Endothelial cell of umbilical vein (primary cell): Measurements from ENCODE around the gene BEX3. TPM values are rescaled to one million over a fixed set of nuclear protein-coding genes. Genes with fewer than 3 reads are reported as not detected.

ENCODE experiments used
- BruUV-seq: library from RNA; stranded (reverse); fragments of 400-500 nt; replicated peaks from 2 replicates; lab custom pipeline; 2021; lab: Mats Ljungman, UMichigan
- CTCF ChIA-PET: fragments of 300-600, 350-600 bp; sonication (Branson Sonifier 250); formaldehyde crosslinking; loops from one replicate; lab custom pipeline; 2021; ENCODE audit warnings: antibody characterized with exemption, inconsistent platforms; lab: Charles Lee
- POLR2A ChIA-PET: fragments of 300-600, 350-600 bp; sonication (Branson Sonifier 250); formaldehyde crosslinking; loops from one replicate; lab custom pipeline; 2021; ENCODE audit warnings: antibody characterized with exemption, inconsistent platforms; lab: Charles Lee
- DNase-seq: peaks from one replicate; pipeline ENCODE4 v3.0.0-alpha.2; 2011; ENCODE audit warnings: low read depth, low spot score
- FAIRE-seq: peaks from 2 replicates; lab custom pipeline; 2011; peaks lifted over from hg19 to GRCh38; lab: Jason Lieb, UNC
- H2AFZ ChIP-seq: 2 replicates; pipeline ENCODE4 v1.6.0; 2012; ENCODE audit warnings: low read depth, low read length, control low read depth, inconsistent platforms
- H3K27ac ChIP-seq: 2 replicates; pipeline ENCODE4 v1.5.1; 2011; ENCODE audit warnings: low read depth, mild to moderate bottlenecking, control low read depth, low read length, moderate library complexity; ENCODE audit not compliant: insufficient read depth
- H3K27me3 ChIP-seq, 2 experiments: 2 replicates each; pipeline versions ENCODE4 v1.6.0 to v1.6.1; 2011; ENCODE audit warnings: low read length in 2 of 2, mixed read lengths in 1 of 2; ENCODE audit not compliant: control insufficient read depth in 2 of 2, insufficient read depth in 2 of 2
- H3K36me3 ChIP-seq, 2 experiments: 2 replicates in 1 of 2; 3 replicates in 1 of 2; pipeline ENCODE4 v1.5.1; 2011; ENCODE audit warnings: low read length in 2 of 2, mild to moderate bottlenecking in 1 of 2, moderate library complexity in 1 of 2; ENCODE audit not compliant: control insufficient read depth in 2 of 2, insufficient read depth in 2 of 2; ENCODE audit errors: extremely low read depth in 1 of 2
- H3K4me1 ChIP-seq: 3 replicates; pipeline ENCODE4 v1.5.1; 2011; ENCODE audit warnings: mild to moderate bottlenecking, low read length; ENCODE audit not compliant: control insufficient read depth, insufficient read depth; ENCODE audit errors: extremely low read depth
- H3K4me2 ChIP-seq: 2 replicates; pipeline ENCODE4 v1.6.1; 2011; ENCODE audit warnings: low read length, control low read depth, mixed read lengths; ENCODE audit not compliant: insufficient read depth
- H3K4me3 ChIP-seq, 3 experiments: fragments of 200-600 bp in 1 of 3; sonication (generic), shearing (Covaris generic) in 1 of 3; replicated peaks in 1 of 3; 2 replicates each; pipeline ENCODE4 v1.5.1; 2011 to 2016; ENCODE audit warnings: control low read depth in 3 of 3, low read length in 3 of 3, mild to moderate bottlenecking in 2 of 3, inconsistent platforms in 1 of 3, low read depth in 1 of 3, moderate library complexity in 1 of 3; ENCODE audit not compliant: insufficient read depth in 1 of 3
- H3K79me2 ChIP-seq: 2 replicates; pipeline ENCODE4 v1.6.0; 2012; ENCODE audit warnings: low read length, inconsistent platforms; ENCODE audit not compliant: control insufficient read depth, insufficient read depth
- H3K9ac ChIP-seq: replicated peaks from 2 replicates; pipeline ENCODE3; 2011; ENCODE audit warnings: low read length, control low read depth; ENCODE audit not compliant: insufficient read depth; ENCODE audit errors: extremely low read depth
- H3K9me1 ChIP-seq: replicated peaks from 3 replicates; pipeline ENCODE4 v1.6.0; 2011; ENCODE audit warnings: mild to moderate bottlenecking, low read length; ENCODE audit not compliant: control insufficient read depth, insufficient read depth; ENCODE audit errors: extremely low read depth
- H3K9me3 ChIP-seq: replicated peaks from 2 replicates; pipeline ENCODE4 v1.5.1; 2012; ENCODE audit warnings: low read length, inconsistent platforms; ENCODE audit not compliant: control insufficient read depth, insufficient read depth
- H4K20me1 ChIP-seq: replicated peaks from 2 replicates; pipeline ENCODE3; 2011; ENCODE audit warnings: mild to moderate bottlenecking, low read length; ENCODE audit not compliant: control insufficient read depth, insufficient read depth; ENCODE audit errors: extremely low read depth
- CTCF ChIP-seq, 2 donors: IDR thresholded peaks; 1 replicate in 1 of 2; 2 replicates in 1 of 2; pipeline ENCODE4 v1.5.1; 2011; ENCODE audit warnings: low read length in 2 of 2, mild to moderate bottlenecking in 2 of 2, moderate library complexity in 2 of 2, control low read depth in 1 of 2, inconsistent platforms in 1 of 2, low read depth in 1 of 2; ENCODE audit not compliant: insufficient read depth in 1 of 2; ENCODE audit errors: extremely low read depth in 1 of 2
- EZH2 ChIP-seq: IDR thresholded peaks from 2 replicates; pipeline ENCODE4 v1.6.1; 2012; ENCODE audit warnings: borderline replicate concordance, low read depth, mild to moderate bottlenecking, moderate library complexity, low read length, inconsistent platforms; ENCODE audit not compliant: severe bottlenecking
- FOS ChIP-seq: IDR thresholded peaks from 2 replicates; pipeline ENCODE4 v1.6.1; 2011; ENCODE audit warnings: mild to moderate bottlenecking, low read length, moderate library complexity, borderline replicate concordance; ENCODE audit not compliant: insufficient read depth
- GATA2 ChIP-seq: IDR thresholded peaks from 2 replicates; pipeline ENCODE4 v1.7.0; 2011; ENCODE audit warnings: low read depth, mild to moderate bottlenecking, moderate library complexity, mixed read lengths, low read length; ENCODE audit not compliant: insufficient read length, insufficient read depth
- JUN ChIP-seq: IDR thresholded peaks from 2 replicates; pipeline ENCODE4 v1.6.1; 2011; ENCODE audit warnings: borderline replicate concordance, low read depth; ENCODE audit not compliant: insufficient read length, insufficient read depth
- MAX ChIP-seq: IDR thresholded peaks from 2 replicates; pipeline ENCODE4 v1.6.1; 2011; ENCODE audit not compliant: insufficient read depth, insufficient read length
- MYC ChIP-seq: IDR thresholded peaks from one replicate; pipeline ENCODE4 v1.6.1; 2011; ENCODE audit warnings: mild to moderate bottlenecking, low read depth, low read length
- POLR2A ChIP-seq: IDR thresholded peaks from 2 replicates; pipeline ENCODE4 v1.6.1; 2012; ENCODE audit warnings: low read depth, mild to moderate bottlenecking, control low read depth, low read length
- POLR2AphosphoS5 ChIP-seq: IDR thresholded peaks from 2 replicates; pipeline ENCODE4 v1.6.1; 2012; ENCODE audit warnings: low read depth, mild to moderate bottlenecking, control low read depth, low read length, moderate library complexity; ENCODE audit not compliant: insufficient read depth
- dilution Hi-C: fragments of 300-500 bp; cut with MboI; formaldehyde crosslinking; loops from one replicate; pipeline ENCODE4 v1.15.0; 2019; ENCODE audit warnings: low sequenced_read_pairs; ENCODE audit not compliant: extremely low pct_ligation_motif_present
- intact Hi-C: fragments of 100-400 bp; cut with micrococcal nuclease; formaldehyde crosslinking; loops from one replicate; pipeline ENCODE4 v1.10.0; 2022
- polyA plus RNA-seq, 4 experiments: library from polyadenylated mRNA; depleted of rRNA in 3 of 4; stranded (reverse) in 3 of 4; unstranded in 1 of 4; fragments of >200 nt; gene quantifications; 2 replicates each; pipeline versions ENCODE4 v1.2.1 to v1.2.3, GENCODE V29; 2011 to 2012; ENCODE audit warnings: missing spikeins in 1 of 4
- total RNA-seq: library from RNA; stranded (reverse); gene quantifications from 2 replicates; pipeline ENCODE4 v1.2.3, GENCODE V29; 2021

BEX3 gene
- total and polyA plus RNA-seq, 2 donors (not counting 3 experiments of a cell fraction or from before 2014, with no cell fraction given): 227 to 332 TPM

- Histone ChIP-seq H3K27me3 (no peaks in the 10 kb centered on the region), H3K9ac (no peak overlapping the region), H3K27ac (no peak overlapping the region), H3K4me2 (no peak overlapping the region), H3K36me3 (no peaks in the 10 kb centered on the region), H2AFZ (no peak overlapping the region), H3K9me3 (no peaks in the 10 kb centered on the region), H3K79me2 (no peaks in the 10 kb centered on the region), H3K9me1 (no peaks in the 10 kb centered on the region), H3K4me1 (no peaks in the 10 kb centered on the region), H4K20me1 (no peaks in the 10 kb centered on the region), H3K4me3 (no peak overlapping the region)
- TF ChIP-seq POLR2AphosphoS5 (no peak), POLR2A (no peak), MAX (no peak), GATA2 (no peak), JUN (no peak), FOS (no peak), EZH2 (no peak), CTCF (IDR thresholded peaks at IDR 0.05; ENCODE audit: extremely low read depth in 1 of 2, insufficient read depth in 1 of 2, low read depth in 1 of 2, low read length in 2 of 2) (no peak), MYC (no peak)
- BruUV-seq: no TSS peak
- CTCF ChIA-PET: interaction anchor here (7.0 kb wide), 1 partner anchor 126 kb away, joined by 129 read pairs; no protein-coding TSS in a partner anchor
- intact Hi-C loops: no loop called here
- dilution Hi-C loops: no loop called here
- FAIRE-seq (no peak), DNase-seq (no peak)
- POLR2A ChIA-PET: no interaction called here
Observed at GRCh38 chrX:103338663-103339062, 37.7 kb upstream of the BEX3 start.
